Medulla oblongata (tissue), 1 donor: Measurements from ENCODE around the gene BRMS1L.
"Not testable (repeated sequence)": the region's sequence is repeated elsewhere in the genome, so short reads cannot be mapped to it uniquely, and the experiment has no call there.

Experiments used
- DNase-seq: peaks from one replicate; pipeline ENCODE4 v3.0.0-alpha.2; 2015; ENCODE audit errors: extremely low spot score

BRMS1L gene

GRCh38 chr14:35821564-35822411, 4.3 kb upstream of the BRMS1L start:
- no peak for DNase-seq

- DNase-seq = no peak
These were observed 3.6 kb upstream of the BRMS1L start for GRCh38 chr14:35822501-35822900.

- DNase-seq = not testable (repeated sequence)
These were observed 1.5 kb upstream of the BRMS1L start for GRCh38 chr14:35824446-35825165.

- no peak for DNase-seq
These were observed 245 bp upstream of the BRMS1L start for GRCh38 chr14:35825968-35826217.

GRCh38 chr14:35826952-35827416, 846 bp downstream of the BRMS1L start:
- no peak for DNase-seq

- DNase-seq = no peak
These were observed 1.7 kb downstream of the BRMS1L start for GRCh38 chr14:35827678-35828472.

- no peak for DNase-seq
These were observed 3.3 kb downstream of the BRMS1L start for GRCh38 chr14:35829449-35829848.

GRCh38 chr14:35835208-35835982, 9.3 kb downstream of the BRMS1L start:
- no peak for DNase-seq

- DNase-seq = not testable (repeated sequence)
These were observed 15.6 kb downstream of the BRMS1L start for GRCh38 chr14:35841704-35842103.

GRCh38 chr14:35842245-35842644, 16.1 kb downstream of the BRMS1L start:
- not testable (repeated sequence) for DNase-seq

GRCh38 chr14:35844494-35844893, 18.4 kb downstream of the BRMS1L start:
- DNase-seq = no peak

GRCh38 chr14:35847636-35848035, 21.5 kb downstream of the BRMS1L start:
- no peak for DNase-seq

- DNase-seq = no peak
These were observed 23.0 kb downstream of the BRMS1L start for GRCh38 chr14:35849122-35849521.

GRCh38 chr14:35851823-35852222, 25.7 kb downstream of the BRMS1L start:
- DNase-seq = no peak

GRCh38 chr14:35853225-35853624, 27.1 kb downstream of the BRMS1L start:
- no peak for DNase-seq

- no peak for DNase-seq
These were observed 28.6 kb downstream of the BRMS1L start for GRCh38 chr14:35854696-35855270.

GRCh38 chr14:35855876-35856481, 29.8 kb downstream of the BRMS1L start:
- DNase-seq = no peak

GRCh38 chr14:35858521-35859209, 32.5 kb downstream of the BRMS1L start:
- no peak for DNase-seq

- no peak for DNase-seq
These were observed 35.2 kb downstream of the BRMS1L start for GRCh38 chr14:35861204-35861868.
